B cell (primary cell): ENCODE results near the gene KRR1.

Experiments
- EZH2 ChIP-seq: IDR thresholded peaks from 2 replicates; pipeline ENCODE4 v1.6.1; 2012; ENCODE audit warnings: borderline replicate concordance, low read depth, mild to moderate bottlenecking, moderate library complexity, low read length; ENCODE audit not compliant: insufficient read depth, poor library complexity, severe bottlenecking
- TF ChIP-seq, protein P1 (sequence below): fragments of 200-600 bp; IDR thresholded peaks from one replicate; pipeline ENCODE4 v1.8.0; 2022; ENCODE audit warnings: antibody characterized with exemption, mild to moderate bottlenecking

DNA sequence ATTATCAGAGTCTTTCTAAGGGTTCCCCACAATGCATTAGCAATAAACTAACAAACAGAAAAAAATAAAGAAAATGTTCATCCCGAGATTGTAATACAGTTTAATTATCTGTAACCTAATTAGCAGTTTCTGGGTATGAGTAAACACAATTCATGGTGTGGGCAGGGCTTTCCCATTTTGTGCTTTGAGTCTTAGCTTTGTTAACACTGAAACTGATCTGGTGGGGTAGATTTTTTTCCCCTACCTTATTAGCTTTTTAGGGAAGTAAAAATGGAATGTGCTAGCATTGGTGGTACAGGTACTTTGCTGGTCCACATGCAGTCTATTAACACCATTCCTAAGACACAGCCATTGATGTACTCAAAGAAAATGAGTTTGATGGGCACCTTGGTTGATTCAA is 18.4 kb upstream of the KRR1 start:
- TF ChIP-seq EZH2: no peak
- TF ChIP-seq, protein P1, sequence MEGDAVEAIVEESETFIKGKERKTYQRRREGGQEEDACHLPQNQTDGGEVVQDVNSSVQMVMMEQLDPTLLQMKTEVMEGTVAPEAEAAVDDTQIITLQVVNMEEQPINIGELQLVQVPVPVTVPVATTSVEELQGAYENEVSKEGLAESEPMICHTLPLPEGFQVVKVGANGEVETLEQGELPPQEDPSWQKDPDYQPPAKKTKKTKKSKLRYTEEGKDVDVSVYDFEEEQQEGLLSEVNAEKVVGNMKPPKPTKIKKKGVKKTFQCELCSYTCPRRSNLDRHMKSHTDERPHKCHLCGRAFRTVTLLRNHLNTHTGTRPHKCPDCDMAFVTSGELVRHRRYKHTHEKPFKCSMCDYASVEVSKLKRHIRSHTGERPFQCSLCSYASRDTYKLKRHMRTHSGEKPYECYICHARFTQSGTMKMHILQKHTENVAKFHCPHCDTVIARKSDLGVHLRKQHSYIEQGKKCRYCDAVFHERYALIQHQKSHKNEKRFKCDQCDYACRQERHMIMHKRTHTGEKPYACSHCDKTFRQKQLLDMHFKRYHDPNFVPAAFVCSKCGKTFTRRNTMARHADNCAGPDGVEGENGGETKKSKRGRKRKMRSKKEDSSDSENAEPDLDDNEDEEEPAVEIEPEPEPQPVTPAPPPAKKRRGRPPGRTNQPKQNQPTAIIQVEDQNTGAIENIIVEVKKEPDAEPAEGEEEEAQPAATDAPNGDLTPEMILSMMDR: no peak
